RWPE1 (cell line): ENCODE results near the gene ATF7IP.
"Not testable (repeated sequence)": the region's sequence is repeated elsewhere in the genome, so short reads cannot be mapped to it uniquely, and the experiment has no call there.

Source experiments
- CTCF ChIA-PET: fragments of 350-600 bp; sonication (Branson Sonifier 250); formaldehyde crosslinking; extraction: SDS; loops from one replicate; lab custom pipeline; 2021; lab: Yijun Ruan, JAX
- POLR2A ChIA-PET: fragments of 400-600 bp; formaldehyde crosslinking; extraction: SDS; loops from one replicate; lab custom pipeline; 2020; ENCODE audit warnings: antibody characterized with exemption; ENCODE audit not compliant: low non-redundant PET; lab: Yijun Ruan, JAX
- DNase-seq: peaks from one replicate; pipeline ENCODE4 v3.0.0; 2012; ENCODE audit warnings: low spot score
- H3K27ac ChIP-seq: fragments of 450-650 bp; 2 replicates; pipeline ENCODE4 v1.5.1; 2017
- TF ChIP-seq, protein P1 (sequence below): fragments of 450-650 bp; conservative IDR thresholded peaks from 2 replicates; pipeline ENCODE4 v1.5.1; 2017; ENCODE audit warnings: low read depth, mild to moderate bottlenecking

The ATF7IP gene

DNA sequence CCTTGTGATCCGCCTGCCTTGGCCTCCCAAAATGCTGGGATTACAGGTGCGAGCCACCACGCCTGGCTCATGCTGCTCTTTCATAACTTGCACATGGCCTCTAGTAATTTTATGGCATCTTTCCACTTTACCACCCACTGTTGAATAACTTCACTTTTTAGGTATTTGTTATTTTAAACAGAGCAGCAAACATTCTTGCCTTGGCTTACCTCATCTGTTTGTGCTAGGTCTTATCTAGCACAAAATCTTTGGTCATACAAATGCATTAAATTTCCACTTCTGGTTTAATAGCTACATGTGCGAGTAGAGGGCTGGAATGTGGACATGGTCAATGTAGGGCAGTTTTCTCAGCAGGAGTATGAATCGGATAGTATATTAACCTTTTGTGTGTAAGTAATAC, 38.8 kb upstream of the ATF7IP start:
- POLR2A ChIA-PET: no interaction called here
- CTCF ChIA-PET: no interaction called here
- TF ChIP-seq, protein P1, sequence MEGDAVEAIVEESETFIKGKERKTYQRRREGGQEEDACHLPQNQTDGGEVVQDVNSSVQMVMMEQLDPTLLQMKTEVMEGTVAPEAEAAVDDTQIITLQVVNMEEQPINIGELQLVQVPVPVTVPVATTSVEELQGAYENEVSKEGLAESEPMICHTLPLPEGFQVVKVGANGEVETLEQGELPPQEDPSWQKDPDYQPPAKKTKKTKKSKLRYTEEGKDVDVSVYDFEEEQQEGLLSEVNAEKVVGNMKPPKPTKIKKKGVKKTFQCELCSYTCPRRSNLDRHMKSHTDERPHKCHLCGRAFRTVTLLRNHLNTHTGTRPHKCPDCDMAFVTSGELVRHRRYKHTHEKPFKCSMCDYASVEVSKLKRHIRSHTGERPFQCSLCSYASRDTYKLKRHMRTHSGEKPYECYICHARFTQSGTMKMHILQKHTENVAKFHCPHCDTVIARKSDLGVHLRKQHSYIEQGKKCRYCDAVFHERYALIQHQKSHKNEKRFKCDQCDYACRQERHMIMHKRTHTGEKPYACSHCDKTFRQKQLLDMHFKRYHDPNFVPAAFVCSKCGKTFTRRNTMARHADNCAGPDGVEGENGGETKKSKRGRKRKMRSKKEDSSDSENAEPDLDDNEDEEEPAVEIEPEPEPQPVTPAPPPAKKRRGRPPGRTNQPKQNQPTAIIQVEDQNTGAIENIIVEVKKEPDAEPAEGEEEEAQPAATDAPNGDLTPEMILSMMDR: no peak
- H3K27ac ChIP-seq: no peak overlapping the region
- DNase-seq: no peak

DNA sequence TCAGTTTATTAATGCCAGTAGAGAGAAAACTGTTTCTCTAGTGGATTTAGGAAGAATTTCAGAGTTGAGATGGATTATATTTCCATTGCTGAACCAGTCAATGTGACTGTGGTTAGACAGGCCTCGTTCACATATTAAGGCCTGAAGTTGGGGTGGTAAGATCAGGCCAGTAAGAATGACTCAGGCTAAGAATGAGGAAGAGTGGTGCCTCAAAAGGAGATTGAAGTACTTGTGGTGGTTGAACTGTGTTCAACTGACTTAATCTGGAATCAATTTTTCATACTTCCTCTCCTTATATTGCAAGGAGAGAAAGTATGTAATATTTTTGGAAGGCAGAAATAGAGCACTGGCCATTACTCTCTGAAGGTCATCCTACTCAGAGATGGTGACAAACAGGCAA, 37.8 kb upstream of the ATF7IP start:
- CTCF ChIA-PET: no interaction called here
- no peak for DNase-seq

DNA sequence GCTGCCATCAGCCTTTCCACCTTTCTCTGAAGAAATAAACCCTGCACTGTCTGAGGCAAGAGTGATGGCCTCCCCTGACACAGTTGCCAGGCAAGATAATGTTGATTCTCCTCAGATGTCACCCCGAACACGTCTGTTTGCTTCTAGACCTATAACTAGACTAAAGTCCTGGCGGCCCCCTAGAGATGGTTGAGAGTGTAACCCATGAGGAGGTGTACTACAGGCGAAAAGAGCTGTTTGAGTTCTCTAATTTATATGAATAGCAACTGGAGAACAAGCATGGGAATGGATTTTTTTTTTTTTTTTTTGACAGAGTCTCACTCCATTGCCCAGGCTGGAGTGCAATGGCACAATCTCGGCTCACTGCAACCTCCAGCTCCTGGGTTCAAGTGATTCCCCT, 33.0 kb upstream of the ATF7IP start:
- no peak overlapping the region for H3K27ac ChIP-seq
- POLR2A ChIA-PET: no interaction called here
- TF ChIP-seq, protein P1: no peak
- CTCF ChIA-PET: interaction anchor here (0.6 kb wide), 1 partner anchor 70 kb away, joined by 3 read pairs; no protein-coding TSS in a partner anchor
- DNase-seq: no peak

More for the DNA sequence above, 37.8 kb upstream of the ATF7IP start:
- TF ChIP-seq, protein P1: no peak
- POLR2A ChIA-PET: no interaction called here
- H3K27ac ChIP-seq: no peak overlapping the region

DNA sequence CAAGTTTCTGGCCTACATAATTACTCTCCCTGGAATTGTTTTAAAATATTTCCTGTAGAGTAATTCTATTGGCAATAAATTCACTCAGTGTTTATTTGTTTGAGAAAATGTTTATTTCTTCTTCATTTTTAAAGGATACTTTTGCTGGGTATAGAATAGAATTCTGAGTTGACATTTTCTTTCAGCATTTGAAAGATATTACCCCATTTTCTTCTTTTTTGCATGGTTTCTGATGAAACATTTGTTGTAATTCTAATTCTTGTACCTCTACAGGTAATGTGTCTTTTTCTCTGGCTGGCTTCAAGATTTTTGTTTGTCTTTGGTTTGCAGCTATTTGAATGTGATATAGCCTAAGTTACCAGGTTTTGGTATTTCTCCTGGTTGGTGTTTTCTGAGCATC, 25.1 kb upstream of the ATF7IP start:
- no peak overlapping the region for H3K27ac ChIP-seq
- TF ChIP-seq, protein P1: no peak
- ChIA-PET CTCF (no interaction called here), POLR2A (no interaction called here)
- DNase-seq: no peak

DNA sequence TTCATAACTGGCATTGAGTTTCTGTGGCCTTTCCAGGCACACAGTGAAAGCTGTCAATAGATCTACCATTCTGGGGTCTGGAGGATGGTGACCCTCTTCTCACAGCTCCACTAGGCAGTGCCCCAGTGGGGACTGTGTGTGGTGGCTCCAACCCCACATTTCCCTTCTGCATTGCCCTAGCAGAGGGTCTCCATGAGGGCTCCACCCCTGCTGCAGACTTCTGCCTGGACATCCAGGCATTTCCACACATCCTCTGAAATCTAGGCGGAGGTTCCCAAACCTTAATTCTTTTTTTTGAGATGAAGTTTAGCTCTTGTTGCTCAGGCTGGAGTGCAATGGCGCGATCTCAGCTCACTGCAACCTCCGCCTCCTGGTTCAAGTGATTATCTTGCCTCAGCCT, 14.0 kb upstream of the ATF7IP start:
- DNase-seq, CTCF ChIA-PET, H3K27ac ChIP-seq, POLR2A ChIA-PET: not testable (repeated sequence)

DNA sequence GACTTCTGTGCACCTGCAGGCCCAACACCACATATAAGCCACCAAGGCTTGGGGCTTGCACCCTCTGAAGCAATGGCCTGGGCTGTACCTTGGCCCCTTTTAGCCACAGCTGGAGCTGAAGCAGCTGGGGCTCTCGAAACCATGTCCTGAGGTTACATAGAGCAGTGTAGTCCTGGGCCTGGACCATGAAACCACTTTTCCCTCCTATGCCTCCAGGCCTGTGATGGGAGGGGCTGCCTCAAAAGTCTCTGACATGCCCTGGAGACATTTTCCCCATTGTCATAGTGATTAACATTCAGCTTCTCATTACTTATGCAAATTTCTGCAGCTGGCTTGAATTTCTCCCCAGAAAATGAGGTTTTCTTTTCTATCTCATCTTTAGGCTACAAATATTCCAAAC, 13.4 kb upstream of the ATF7IP start:
- POLR2A ChIA-PET, H3K27ac ChIP-seq, CTCF ChIA-PET: not testable (repeated sequence)

DNA sequence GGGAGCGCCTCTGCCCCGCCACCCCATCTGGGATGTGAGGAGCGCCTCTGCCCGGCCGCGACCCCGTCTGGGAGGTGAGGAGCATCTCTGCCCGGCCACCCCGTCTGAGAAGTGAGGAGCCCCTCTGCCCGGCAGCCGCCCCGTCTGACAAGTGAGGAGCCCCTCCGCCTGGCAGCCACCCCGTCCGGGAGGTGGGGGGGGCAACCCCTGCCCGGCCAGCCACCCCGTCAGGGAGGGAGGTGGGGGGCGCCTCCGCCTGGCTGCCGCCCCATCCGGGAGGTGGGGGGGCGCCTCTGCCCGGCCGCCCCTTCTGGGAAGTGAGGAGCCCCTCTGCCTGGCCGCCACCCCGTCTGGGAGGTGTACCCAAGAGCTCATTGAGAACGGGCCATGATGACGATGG, 10.8 kb upstream of the ATF7IP start:
- H3K27ac ChIP-seq, DNase-seq, POLR2A ChIA-PET: not testable (repeated sequence)
- CTCF ChIA-PET: interaction anchor here (0.6 kb wide), 1 partner anchor 170 kb away, joined by 3 read pairs; no protein-coding TSS in a partner anchor

More for the DNA sequence above, 13.4 kb upstream of the ATF7IP start:
- DNase-seq: not testable (repeated sequence)

DNA sequence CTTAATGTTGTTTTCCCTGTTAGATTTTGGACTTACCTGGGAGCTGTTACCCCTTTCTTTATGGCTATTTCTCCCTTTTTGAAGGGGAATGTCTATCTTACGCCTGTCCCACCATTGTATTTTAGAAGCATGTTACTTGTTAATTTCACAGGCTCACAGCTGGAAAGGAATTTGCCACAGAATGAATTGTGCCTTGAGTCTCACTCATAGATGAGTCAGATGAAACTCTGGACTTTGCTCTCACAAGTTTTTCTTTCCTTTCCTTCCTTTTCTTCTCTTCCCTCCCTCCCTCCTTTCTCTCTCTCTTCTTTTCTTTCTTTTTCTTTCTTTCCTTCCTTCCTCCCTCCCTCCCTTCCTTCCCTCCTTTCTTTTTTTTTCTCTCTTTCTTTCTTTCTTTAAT, 9.3 kb upstream of the ATF7IP start:
- no peak overlapping the region for H3K27ac ChIP-seq
- ChIA-PET POLR2A (no interaction called here), CTCF (interaction anchor here (0.5 kb wide), 1 partner anchor 44 kb away, joined by 3 read pairs; no protein-coding TSS in a partner anchor)
- DNase-seq: no peak
- TF ChIP-seq, protein P1: no peak
